Stimulated activated CD8-positive, alpha-beta memory T cell treated with anti-CD3 and anti-CD28 coated beads, Interleukin-4, amount 100 ng/mL, for 48 hours (primary cell): Measurements from ENCODE around the gene RIN3.

Experiments used
- DNase-seq: peaks from one replicate; pipeline ENCODE4 v3.0.0-alpha.2; 2020

RIN3 gene

GRCh38 chr14:92556863-92557543, 43.4 kb downstream of the RIN3 start:
- DNase-seq: no peak

GRCh38 chr14:92557544-92557912, 43.9 kb downstream of the RIN3 start:
- DNase-seq: no peak

GRCh38 chr14:92558319-92558718, 44.7 kb downstream of the RIN3 start:
- no peak for DNase-seq

GRCh38 chr14:92559486-92559885, 45.9 kb downstream of the RIN3 start:
- no peak for DNase-seq

- no peak for DNase-seq
Measured at GRCh38 chr14:92560106-92560865, 46.7 kb downstream of the RIN3 start.

- no peak for DNase-seq
Measured at GRCh38 chr14:92561906-92562479, 48.4 kb downstream of the RIN3 start.

GRCh38 chr14:92563359-92563758, 49.8 kb downstream of the RIN3 start:
- DNase-seq: no peak

- no peak for DNase-seq
Measured at GRCh38 chr14:92563765-92564285, 50.2 kb downstream of the RIN3 start.

GRCh38 chr14:92564344-92565039, 50.9 kb downstream of the RIN3 start:
- no peak for DNase-seq

- no peak for DNase-seq
Measured at GRCh38 chr14:92565040-92565717, 51.6 kb downstream of the RIN3 start.

- DNase-seq: no peak
Measured at GRCh38 chr14:92565718-92566115, 52.1 kb downstream of the RIN3 start.

GRCh38 chr14:92567173-92567725, 53.7 kb downstream of the RIN3 start:
- DNase-seq: no peak

- DNase-seq: peak; percentile 55
Measured at GRCh38 chr14:92568621-92569479, 55.3 kb downstream of the RIN3 start.

GRCh38 chr14:92570674-92571262, 57.2 kb downstream of the RIN3 start:
- DNase-seq: no peak

GRCh38 chr14:92572050-92572449, 58.5 kb downstream of the RIN3 start:
- no peak for DNase-seq

- no peak for DNase-seq
Measured at GRCh38 chr14:92573761-92574498, 60.3 kb downstream of the RIN3 start.

GRCh38 chr14:92575061-92575747, 61.6 kb downstream of the RIN3 start:
- DNase-seq: no peak

- no peak for DNase-seq
Measured at GRCh38 chr14:92575748-92576303, 62.2 kb downstream of the RIN3 start.

GRCh38 chr14:92577321-92577742, 63.8 kb downstream of the RIN3 start:
- no peak for DNase-seq
